GM15510 (cell line): ENCODE data around the gene SPEF1.

ENCODE experiments used
- POLR2A ChIP-seq: IDR thresholded peaks from 3 replicates; pipeline ENCODE4 v1.6.1; 2011; ENCODE audit warnings: borderline replicate concordance; ENCODE audit not compliant: insufficient read length; ENCODE audit errors: extremely low read depth

SPEF1 gene

GRCh38 chr20:3781153-3781910 lies at the start of gene SPEF1:
TSS of gene SPEF1 (minus strand) at chr20:3781448. CDS start at chr20:3781287, 161 bp downstream.
- no peak for TF ChIP-seq POLR2A

GRCh38 chr20:3828798-3829197 lies 47.5 kb upstream of the SPEF1 start:
- no peak for TF ChIP-seq POLR2A

GRCh38 chr20:3826420-3826819 lies 45.2 kb upstream of the SPEF1 start:
- no peak for TF ChIP-seq POLR2A

GRCh38 chr20:3825526-3825925 lies 44.3 kb upstream of the SPEF1 start:
- no peak for TF ChIP-seq POLR2A

GRCh38 chr20:3823881-3824280 lies 42.6 kb upstream of the SPEF1 start:
- TF ChIP-seq POLR2A: no peak

GRCh38 chr20:3821996-3822395 lies 40.7 kb upstream of the SPEF1 start:
- no peak for TF ChIP-seq POLR2A

GRCh38 chr20:3820901-3821727 lies 39.9 kb upstream of the SPEF1 start:
- TF ChIP-seq POLR2A: no peak

GRCh38 chr20:3820048-3820900 lies 39.0 kb upstream of the SPEF1 start, which contains the start of gene AP5S1:
TSS of gene AP5S1 (plus strand) at chr20:3820547. CDS start at chr20:3822118, 1,571 bp downstream.
- TF ChIP-seq POLR2A: peak; percentile 93

GRCh38 chr20:3819411-3820047 lies 38.3 kb upstream of the SPEF1 start:
- no peak for TF ChIP-seq POLR2A

GRCh38 chr20:3818155-3819151 lies 37.2 kb upstream of the SPEF1 start:
- no peak for TF ChIP-seq POLR2A

- TF ChIP-seq POLR2A: no peak
These were observed 34.6 kb upstream of the SPEF1 start for GRCh38 chr20:3815703-3816315.

GRCh38 chr20:3814928-3815495 lies 33.8 kb upstream of the SPEF1 start:
- no peak for TF ChIP-seq POLR2A
